ENCODE results near the gene PLEKHA6.

The PLEKHA6 gene

DNA sequence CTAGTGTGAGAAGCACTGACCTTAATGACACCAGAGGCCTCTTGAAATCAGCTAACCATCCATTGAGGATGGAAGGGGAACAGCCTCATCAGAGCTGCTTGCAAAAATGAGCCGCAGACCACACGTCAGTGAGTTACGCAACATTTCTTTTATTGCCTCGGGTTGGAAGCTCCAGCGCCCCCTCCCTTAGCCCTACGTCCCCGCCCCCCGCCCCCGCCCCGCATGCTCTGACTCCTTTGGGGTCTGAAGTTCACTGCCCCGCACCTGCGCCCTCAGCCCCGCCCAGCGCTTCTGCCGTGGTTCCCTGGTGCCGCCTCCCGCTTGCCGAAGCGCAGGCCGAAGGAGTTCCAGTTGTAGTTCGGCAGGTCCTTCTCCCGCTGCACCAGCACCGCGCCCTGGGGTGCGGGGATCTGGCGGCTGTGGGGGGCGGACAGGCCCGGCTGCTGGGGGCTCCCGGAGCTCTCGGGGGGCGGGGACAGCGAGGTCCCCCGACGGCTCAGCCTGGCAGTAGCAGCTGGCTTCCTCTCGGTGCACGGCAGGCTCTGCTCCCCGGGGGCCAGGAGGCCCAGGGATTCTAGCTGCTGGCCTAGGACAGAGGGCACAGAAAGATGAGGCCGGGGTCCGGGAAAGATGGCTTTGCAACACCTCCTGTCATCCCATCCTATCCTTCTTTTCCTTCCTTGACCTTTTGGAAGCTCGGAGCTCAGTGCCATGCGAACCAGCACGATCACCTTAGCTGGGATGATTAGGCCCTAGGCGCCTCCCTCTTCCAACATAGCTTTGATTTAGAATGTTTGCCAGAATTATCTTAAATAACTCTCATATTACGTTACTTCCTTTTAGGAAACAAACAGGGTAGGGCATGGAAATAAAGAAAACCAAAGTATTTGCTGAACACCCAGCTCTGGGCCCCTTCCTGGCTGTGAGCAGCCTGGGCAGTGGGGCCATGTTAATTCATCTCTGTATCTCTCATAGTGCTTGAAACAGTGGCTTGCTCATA is 169.2 kb downstream of the PLEKHA6 start:
- DNase-seq (ENCODE audit: low read depth), result no peak

DNA sequence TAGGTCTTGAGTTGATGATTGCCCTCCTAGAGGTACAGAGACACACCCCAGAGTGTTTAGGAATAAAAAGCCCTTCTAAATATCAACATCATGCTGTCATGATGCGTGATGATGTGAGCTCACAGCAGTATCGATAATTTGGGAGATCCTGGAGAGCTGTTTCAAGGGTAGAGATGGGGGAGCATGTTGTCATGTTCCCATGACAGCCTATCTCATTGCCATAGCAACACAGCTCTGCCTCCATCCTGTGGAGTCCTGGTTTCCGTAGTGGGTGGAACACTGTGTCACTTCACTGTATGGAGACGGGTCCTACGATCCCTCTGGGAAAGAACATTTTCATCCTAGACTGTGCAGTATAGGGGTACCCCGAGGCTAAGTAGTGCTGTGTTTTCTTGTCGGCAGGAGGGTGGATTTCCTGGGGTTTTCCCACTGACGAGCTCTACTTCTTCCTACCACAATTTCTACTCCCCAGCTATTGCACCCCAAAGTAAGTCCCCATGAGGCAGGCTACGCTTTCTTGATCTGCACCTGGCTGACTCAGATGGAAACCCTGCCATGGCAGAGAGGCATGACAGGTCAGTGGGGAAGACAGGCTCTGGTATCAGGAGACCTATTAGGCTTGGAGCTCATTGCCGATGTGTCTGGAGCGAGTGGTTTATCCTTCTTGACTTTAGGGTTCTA is 170.6 kb downstream of the PLEKHA6 start:
- no peak for DNase-seq (ENCODE audit: low read depth)

DNA sequence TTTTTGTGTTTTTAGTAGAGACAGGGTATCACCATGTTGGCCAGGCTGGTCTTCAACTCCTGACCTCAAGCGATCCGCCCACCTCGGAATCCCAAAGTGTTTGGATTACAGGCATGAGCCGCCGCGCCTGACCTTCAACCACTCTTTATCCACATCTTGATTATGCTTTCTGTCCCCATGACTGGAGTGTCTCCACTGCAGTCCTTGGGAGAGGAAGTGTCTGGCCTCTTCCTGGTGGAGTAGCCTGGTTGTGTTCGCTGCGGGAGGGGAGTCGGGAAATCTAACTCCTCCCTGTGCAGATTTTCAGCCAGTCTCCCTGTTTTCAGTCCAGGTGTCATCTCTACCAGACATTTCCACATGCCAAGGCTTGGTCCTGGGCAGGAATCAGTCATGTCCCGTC is 173.1 kb downstream of the PLEKHA6 start:
- no peak for DNase-seq (ENCODE audit: low read depth)

DNA sequence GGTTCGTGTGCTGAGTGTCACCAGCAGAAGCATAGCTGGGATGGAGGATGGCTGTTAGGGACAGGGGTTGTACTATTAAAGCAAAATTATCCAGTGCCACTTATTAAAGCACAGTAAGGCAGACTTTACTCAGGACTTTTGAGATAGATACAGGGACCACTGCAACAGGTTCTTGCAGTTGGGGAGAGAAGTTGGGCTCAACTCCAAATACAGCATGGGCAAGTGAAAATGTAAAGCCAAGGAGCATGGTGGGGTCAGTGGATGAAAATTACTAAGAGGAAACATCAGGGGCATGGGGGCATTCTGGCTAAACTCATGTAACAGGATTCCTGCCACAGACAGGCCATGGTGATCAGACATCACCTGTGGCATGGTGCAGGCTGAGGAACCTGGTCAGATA is 178.6 kb downstream of the PLEKHA6 start:
- DNase-seq (ENCODE audit: low read depth), result no peak

DNA sequence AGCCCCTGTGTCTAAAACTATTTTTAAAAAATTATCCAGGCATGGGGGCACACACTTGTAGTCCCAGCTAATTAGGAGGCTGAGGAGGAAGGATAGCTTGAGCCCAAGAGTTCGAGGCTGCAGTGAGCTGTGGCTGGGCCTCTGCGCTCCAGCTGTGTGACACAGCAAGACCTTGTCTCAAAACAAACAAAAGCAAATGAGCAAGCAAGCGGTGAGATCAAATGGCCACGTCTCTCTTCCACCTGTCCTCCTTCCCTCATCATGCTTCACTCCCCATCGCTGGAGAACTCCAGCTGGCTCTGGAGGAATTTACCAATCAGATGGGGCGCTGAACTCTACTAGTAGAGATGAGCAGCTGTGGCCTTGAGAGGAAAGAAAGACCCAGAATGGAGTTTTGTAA is 179.6 kb downstream of the PLEKHA6 start:
- no peak for DNase-seq (ENCODE audit: low read depth)

DNA sequence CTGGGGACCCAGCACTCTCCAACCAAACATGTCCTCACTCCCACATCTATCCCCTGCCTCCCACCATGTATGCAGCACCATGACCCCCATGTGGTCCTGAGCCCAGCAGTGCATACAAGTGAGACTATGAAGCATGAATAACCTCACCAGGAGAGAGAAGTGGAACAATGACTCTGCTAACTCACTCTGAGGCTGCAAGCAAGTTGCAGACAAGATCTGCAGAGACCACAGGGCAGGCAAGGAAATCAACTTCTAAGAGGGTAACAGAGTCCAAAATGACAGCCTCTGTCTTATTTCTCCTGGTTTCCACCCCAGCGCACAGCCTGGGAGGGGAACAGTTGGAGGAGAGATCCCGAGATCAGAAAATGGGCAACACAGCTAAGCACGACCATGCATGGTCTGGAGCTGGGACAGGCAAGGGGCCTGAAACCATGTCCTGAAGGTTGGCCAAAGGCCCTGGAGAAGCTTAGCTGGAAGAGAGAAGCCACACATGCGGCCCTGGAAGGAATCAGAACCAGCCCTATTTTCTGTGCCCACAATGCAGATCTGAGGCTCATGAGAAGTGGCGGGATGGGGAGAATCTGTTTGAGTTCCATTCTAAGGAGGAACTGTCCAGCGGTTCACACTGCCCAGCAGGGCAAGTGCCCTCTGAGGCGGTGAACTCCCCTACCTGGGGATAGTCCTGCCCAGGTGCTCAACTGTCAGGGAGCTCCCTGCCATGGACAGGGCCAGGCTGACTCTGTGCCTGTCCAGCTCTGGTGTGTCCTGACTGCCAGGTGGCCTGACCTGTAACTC is 181.0 kb downstream of the PLEKHA6 start:
- no peak for DNase-seq (ENCODE audit: low read depth)

DNA sequence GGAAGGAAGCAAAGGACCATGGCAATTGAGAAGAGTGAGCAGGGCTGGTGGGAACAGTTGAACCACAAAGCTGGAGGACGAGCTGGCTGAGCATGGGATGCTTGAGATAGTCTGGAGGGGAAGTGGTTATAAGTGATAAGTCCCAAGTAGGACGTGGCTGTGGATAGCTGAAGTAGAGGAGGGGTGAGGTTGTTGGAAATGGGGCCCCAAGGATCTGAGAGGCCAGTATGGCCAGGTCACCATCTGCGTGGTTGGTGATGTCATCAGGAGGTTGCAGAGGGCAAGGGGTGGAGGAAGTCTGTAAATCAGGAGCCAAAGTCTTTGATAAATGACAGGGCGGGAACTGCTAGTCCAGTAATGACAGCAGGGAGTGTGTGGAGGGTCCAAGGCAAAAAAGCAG is 182.6 kb downstream of the PLEKHA6 start:
- no peak for DNase-seq (ENCODE audit: low read depth)

DNA sequence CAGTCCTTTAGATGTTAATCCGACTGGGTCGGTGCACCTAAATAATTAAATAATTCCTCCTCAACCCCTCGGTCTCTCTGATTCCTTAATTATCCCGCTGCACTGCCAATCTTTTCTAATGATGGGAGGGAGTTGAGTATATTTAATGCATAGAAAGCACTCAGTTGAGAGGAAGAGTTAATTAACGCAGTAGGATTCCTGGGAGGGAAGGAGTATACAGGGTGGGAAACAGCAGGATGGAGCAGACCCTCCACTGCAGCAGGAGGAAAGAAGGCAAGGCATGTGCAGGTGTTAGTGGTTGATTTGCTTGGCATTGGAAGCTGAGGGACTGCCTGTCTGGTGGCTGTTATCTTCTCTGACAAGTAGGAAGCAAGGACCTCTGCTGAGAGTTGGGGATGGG is 183.7 kb downstream of the PLEKHA6 start:
- DNase-seq (ENCODE audit: low read depth), result no peak

DNA sequence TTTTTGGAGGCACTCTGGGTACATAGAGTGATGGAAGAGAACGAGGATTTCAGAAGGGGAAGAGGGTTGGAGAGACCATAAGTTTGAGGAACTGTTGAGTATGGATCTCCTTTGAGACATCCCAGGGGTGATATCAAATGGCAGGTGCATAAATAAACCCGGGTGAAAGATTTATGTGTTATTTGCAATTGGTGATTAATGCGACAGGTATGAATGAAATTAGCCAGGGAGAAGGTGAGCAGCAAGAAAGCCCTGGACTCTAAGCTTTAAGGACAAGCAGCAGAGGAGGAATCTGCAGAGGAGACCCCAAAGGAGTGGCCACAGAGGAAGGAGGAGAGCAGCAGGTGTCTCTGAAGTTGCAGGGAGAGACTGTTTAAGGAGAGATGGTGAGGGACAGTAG is 184.8 kb downstream of the PLEKHA6 start:
- no peak for DNase-seq (ENCODE audit: low read depth)

DNA sequence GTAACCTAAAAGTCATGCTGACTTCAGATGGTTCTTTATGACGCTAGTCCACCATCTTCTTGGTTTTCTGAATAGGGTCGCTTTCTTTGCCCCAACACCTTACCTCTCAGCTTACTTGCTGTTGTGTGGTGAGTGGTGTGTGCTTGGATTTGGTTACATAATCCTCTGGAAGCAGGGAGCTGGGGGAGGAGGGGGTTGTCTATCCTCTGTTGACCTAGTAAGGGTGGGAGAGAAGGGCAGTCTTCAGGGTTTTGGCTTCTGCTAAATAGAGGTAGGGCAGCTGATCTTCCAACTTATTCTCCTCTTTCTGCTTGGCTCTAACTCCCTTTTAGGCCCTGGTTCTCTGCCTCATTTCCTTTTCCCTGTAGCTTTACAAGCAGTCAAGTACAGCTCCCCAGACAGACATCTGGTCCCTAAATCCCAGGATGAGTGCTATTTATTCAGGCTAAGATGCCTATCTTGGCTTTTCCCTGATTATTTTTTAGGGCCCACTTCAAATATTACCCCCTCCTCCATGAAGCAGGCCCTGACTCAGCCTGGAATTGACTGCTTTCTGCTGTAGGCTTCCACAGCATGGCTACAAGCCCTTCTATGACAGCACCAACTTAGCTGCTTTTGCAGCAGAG is 187.2 kb downstream of the PLEKHA6 start:
- DNase-seq (ENCODE audit: low read depth), result no peak

DNA sequence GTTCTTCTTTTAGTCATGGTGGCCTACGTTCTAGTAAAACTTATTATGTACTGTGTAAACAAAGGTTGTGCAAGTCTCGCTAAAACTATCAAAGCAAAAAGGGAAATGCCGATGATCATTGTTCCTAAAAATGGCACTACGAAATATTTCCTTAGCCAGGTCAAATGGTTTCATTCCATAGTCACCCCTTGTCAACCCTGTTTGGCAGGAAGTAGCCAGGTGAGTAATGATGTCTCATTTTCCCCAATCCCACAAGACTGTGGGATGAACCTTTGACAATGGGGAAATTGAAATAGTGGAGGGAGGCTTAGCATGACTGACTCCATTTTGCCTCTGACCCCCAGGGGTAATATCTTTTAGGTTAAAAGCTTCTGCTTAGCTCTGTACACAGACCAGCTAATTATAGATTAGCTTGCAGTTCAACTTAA is 188.0 kb downstream of the PLEKHA6 start:
- DNase-seq (ENCODE audit: low read depth), result no peak

DNA sequence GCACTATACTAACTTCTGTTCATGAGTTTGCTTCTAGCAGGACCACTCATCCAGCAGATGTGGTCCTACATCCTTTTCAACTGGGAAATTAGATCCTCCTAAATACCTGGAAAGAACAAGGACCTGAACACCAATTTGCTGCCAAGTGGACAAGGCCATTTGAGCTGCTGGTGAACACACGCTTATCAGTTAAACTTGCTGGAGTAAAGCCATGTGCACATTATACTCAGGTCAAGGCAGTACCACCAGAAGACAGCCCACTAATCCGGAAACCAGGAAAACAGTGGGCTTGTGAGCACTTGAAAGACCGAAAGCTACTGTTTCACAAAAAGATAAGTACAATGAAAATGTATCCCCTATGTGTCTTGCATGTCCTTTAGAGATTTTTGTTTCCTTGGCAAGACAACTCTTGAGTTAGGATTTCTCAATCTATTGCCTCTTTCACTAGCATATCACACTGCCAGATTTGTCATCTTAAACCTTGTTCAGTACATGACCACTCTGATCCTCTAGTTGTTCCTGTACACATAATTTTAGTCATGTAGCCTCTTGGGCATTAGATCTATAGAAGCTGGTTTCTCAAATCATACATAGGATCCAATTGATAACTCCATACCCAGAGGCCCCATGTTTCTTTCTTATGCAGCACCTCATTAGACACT is 189.1 kb downstream of the PLEKHA6 start:
- no peak for DNase-seq (ENCODE audit: low read depth)

DNA sequence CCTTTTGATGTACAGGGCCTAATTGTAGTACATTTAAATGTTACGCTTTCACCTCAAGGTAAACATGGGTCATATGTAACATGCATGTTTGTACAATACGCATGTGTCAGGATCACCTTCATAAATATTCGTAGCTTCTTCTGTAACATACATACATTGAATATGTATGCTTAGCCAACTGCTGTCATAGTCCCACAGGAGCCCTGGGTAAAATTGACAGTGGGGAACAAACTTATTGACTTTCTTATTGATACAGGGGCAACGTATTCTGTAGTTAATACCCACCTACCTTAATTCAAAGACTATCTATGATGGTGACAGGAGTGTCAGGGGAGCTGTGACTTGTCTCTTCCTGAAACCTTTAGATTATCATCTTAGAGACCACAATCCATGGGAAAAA is 189.9 kb downstream of the PLEKHA6 start:
- DNase-seq (ENCODE audit: low read depth), result no peak

Data from stimulated activated CD8-positive, alpha-beta memory T cell treated with anti-CD3 and anti-CD28 coated beads, Interleukin-15, amount 100 ng/mL, for 24 hours (primary cell).